Karpas-422 (cell line): ENCODE measurements around the gene SPAG7. TPM values are rescaled to one million over a fixed set of nuclear protein-coding genes. Genes with fewer than 3 reads are reported as not detected.

Experiments used
- DNase-seq: peaks from one replicate; pipeline ENCODE4 v3.0.0-alpha.2; 2015
- H2AFZ ChIP-seq: fragments of 200-600 bp; sonication (generic); 2 replicates; pipeline ENCODE4 v1.6.1; 2014; ENCODE audit warnings: antibody characterized with exemption, low read length, mixed read lengths
- H3K27ac ChIP-seq: fragments of 200-600 bp; sonication (generic); 2 replicates; pipeline ENCODE4 v1.5.1; 2014; ENCODE audit warnings: mild to moderate bottlenecking, low read length, moderate library complexity
- H3K27me3 ChIP-seq: fragments of 200-600 bp; sonication (generic); 2 replicates; pipeline ENCODE4 v1.6.1; 2014; ENCODE audit warnings: low read length, mixed read lengths
- H3K36me3 ChIP-seq: fragments of 200-600 bp; sonication (generic); 2 replicates; pipeline ENCODE4 v1.6.1; 2014; ENCODE audit warnings: low read length, mixed read lengths; ENCODE audit not compliant: insufficient read depth
- H3K4me1 ChIP-seq: fragments of 200-600 bp; sonication (generic); 2 replicates; pipeline ENCODE4 v1.6.1; 2014; ENCODE audit warnings: mild to moderate bottlenecking, low read length, mixed read lengths
- H3K4me2 ChIP-seq: fragments of 200-600 bp; sonication (generic); 2 replicates; pipeline ENCODE4 v1.6.1; 2014; ENCODE audit warnings: low read length, low read depth, mild to moderate bottlenecking; ENCODE audit not compliant: poor library complexity, severe bottlenecking
- H3K4me3 ChIP-seq: fragments of 200-600 bp; sonication (generic); 2 replicates; pipeline ENCODE4 v1.5.1; 2014; ENCODE audit warnings: mild to moderate bottlenecking, antibody characterized with exemption, low read length, mixed read lengths
- H3K79me2 ChIP-seq: fragments of 200-600 bp; sonication (generic); 2 replicates; pipeline ENCODE4 v1.6.1; 2014; ENCODE audit warnings: mild to moderate bottlenecking, low read length, mixed read lengths
- H3K9ac ChIP-seq: fragments of 200-600 bp; sonication (generic); 2 replicates; pipeline ENCODE4 v1.6.0; 2014; ENCODE audit warnings: low read length
- H3K9me2 ChIP-seq: fragments of 200-600 bp; sonication (generic), shearing (Covaris generic); replicated peaks from 2 replicates; pipeline ENCODE4 v1.6.0; 2014; ENCODE audit warnings: mild to moderate bottlenecking, low read length, moderate library complexity; ENCODE audit not compliant: insufficient read depth
- H3K9me3 ChIP-seq: fragments of 300-700, 200-600 bp; sonication (generic); 2 replicates; pipeline ENCODE4 v1.6.1; 2014; ENCODE audit warnings: low read length, mixed read lengths
- H4K20me1 ChIP-seq: fragments of 200-600 bp; sonication (generic); 2 replicates; pipeline ENCODE4 v1.6.1; 2014; ENCODE audit warnings: mild to moderate bottlenecking, antibody characterized with exemption, low read length, low read depth; ENCODE audit not compliant: insufficient read depth
- total RNA-seq: library from RNA; depleted of rRNA; stranded (reverse); fragments of >200 nt; shearing (Covaris generic); gene quantifications from 2 replicates; pipeline ENCODE4 v1.2.3, GENCODE V29; 2014; ENCODE audit warnings: low replicate concordance

Gene SPAG7
- total RNA-seq, 1 experiment from 2014 or later = 24.6 TPM

- H2AFZ ChIP-seq = peak within 1 kb of the TSS; percentile 44; the same call in 1 of the 2 replicates
- peaks cover 47% of the 10 kb centered on the region for H3K4me1 ChIP-seq
- peaks cover 24% of the 10 kb centered on the region for H3K36me3 ChIP-seq
- peak within 1 kb of the TSS; percentile 94 for H3K4me2 ChIP-seq
- peak; percentile 100 for DNase-seq
- H3K27me3 ChIP-seq = no peaks in the 10 kb centered on the region
- no peaks in the 10 kb centered on the region for H3K9me2 ChIP-seq
- peak within 1 kb of the TSS; percentile 96 for H3K4me3 ChIP-seq
- H3K79me2 ChIP-seq = peaks cover 56% of the 10 kb centered on the region
- H4K20me1 ChIP-seq = peaks cover 5% of the 10 kb centered on the region; the same call in 1 of the 2 replicates
- H3K9me3 ChIP-seq = no peaks in the 10 kb centered on the region
- peak within 1 kb of the TSS; percentile 91 for H3K27ac ChIP-seq
- H3K9ac ChIP-seq = peak within 1 kb of the TSS; percentile 95
Measured at GRCh38 chr17:4939796-4940554, 27.6 kb downstream of the SPAG7 start, which contains the start of the genes RNF167 and SLC25A11. Gene RNF167 (plus strand): TSS chr17:4940268. CDS start chr17:4940910, 642 bp downstream. Gene SLC25A11 (minus strand): TSS chr17:4940046. CDS start chr17:4939910, 136 bp downstream.

GRCh38 chr17:4939546-4939795 is 28.1 kb downstream of the SPAG7 start:
- peaks cover 24% of the 10 kb centered on the region for H3K36me3 ChIP-seq
- peak overlapping the region; percentile 44; the same call in 1 of the 2 replicates for H2AFZ ChIP-seq
- peaks cover 56% of the 10 kb centered on the region for H3K79me2 ChIP-seq
- H3K27ac ChIP-seq = peak overlapping the region; percentile 82
- H3K9me3 ChIP-seq = no peaks in the 10 kb centered on the region
- H3K4me1 ChIP-seq = peaks cover 42% of the 10 kb centered on the region
- peak overlapping the region; percentile 96 for H3K4me3 ChIP-seq
- no peak for DNase-seq
- peak overlapping the region; percentile 95 for H3K9ac ChIP-seq
- no peaks in the 10 kb centered on the region for H3K9me2 ChIP-seq
- peak overlapping the region; percentile 92 for H3K4me2 ChIP-seq
- H3K27me3 ChIP-seq = no peaks in the 10 kb centered on the region
- H4K20me1 ChIP-seq = peaks cover 2% of the 10 kb centered on the region; the same call in 1 of the 2 replicates

- Histone ChIP-seq H3K4me3 (peak overlapping the region; percentile 96), H3K27ac (peak overlapping the region; percentile 82), H3K4me1 (peaks cover 36% of the 10 kb centered on the region), H4K20me1 (no peaks in the 10 kb centered on the region; the same call in 1 of the 2 replicates), H2AFZ (peak overlapping the region; percentile 44; the same call in 1 of the 2 replicates), H3K9me3 (no peaks in the 10 kb centered on the region), H3K4me2 (peak overlapping the region; percentile 92), H3K9ac (peak overlapping the region; percentile 95), H3K27me3 (no peaks in the 10 kb centered on the region), H3K9me2 (no peaks in the 10 kb centered on the region), H3K36me3 (peaks cover 24% of the 10 kb centered on the region), H3K79me2 (peaks cover 56% of the 10 kb centered on the region)
- peak; percentile 68 for DNase-seq
Measured at GRCh38 chr17:4938688-4939545, 28.7 kb downstream of the SPAG7 start.

- Histone ChIP-seq H3K4me3 (peak overlapping the region; percentile 96; the same call in 1 of the 2 replicates), H3K36me3 (peaks cover 19% of the 10 kb centered on the region), H3K9me3 (no peaks in the 10 kb centered on the region), H4K20me1 (no peaks in the 10 kb centered on the region; the same call in 1 of the 2 replicates), H2AFZ (no peak overlapping the region), H3K4me2 (peak overlapping the region; percentile 92), H3K27ac (no peak overlapping the region), H3K9ac (peak overlapping the region; percentile 95), H3K4me1 (peaks cover 28% of the 10 kb centered on the region), H3K9me2 (no peaks in the 10 kb centered on the region), H3K79me2 (peaks cover 55% of the 10 kb centered on the region), H3K27me3 (no peaks in the 10 kb centered on the region)
- no peak for DNase-seq
Measured at GRCh38 chr17:4938069-4938491, 29.5 kb downstream of the SPAG7 start.

GRCh38 chr17:4937553-4937952 is 30.1 kb downstream of the SPAG7 start:
- Histone ChIP-seq H3K4me2 (no peak overlapping the region), H4K20me1 (no peaks in the 10 kb centered on the region; the same call in 1 of the 2 replicates), H3K27me3 (no peaks in the 10 kb centered on the region), H3K4me3 (no peak overlapping the region), H3K9me3 (no peaks in the 10 kb centered on the region), H2AFZ (no peak overlapping the region), H3K4me1 (peaks cover 23% of the 10 kb centered on the region), H3K9ac (no peak overlapping the region), H3K27ac (no peak overlapping the region), H3K9me2 (no peaks in the 10 kb centered on the region), H3K79me2 (peaks cover 50% of the 10 kb centered on the region), H3K36me3 (peaks cover 13% of the 10 kb centered on the region)
- DNase-seq = no peak

GRCh38 chr17:4936436-4936835 is 31.2 kb downstream of the SPAG7 start:
- H3K4me1 ChIP-seq = peaks cover 12% of the 10 kb centered on the region
- H3K9ac ChIP-seq = no peak overlapping the region
- H3K9me2 ChIP-seq = no peaks in the 10 kb centered on the region
- DNase-seq = no peak
- no peaks in the 10 kb centered on the region for H3K9me3 ChIP-seq
- H3K27ac ChIP-seq = no peak overlapping the region
- H3K4me3 ChIP-seq = no peak overlapping the region
- H3K4me2 ChIP-seq = no peak overlapping the region
- H3K36me3 ChIP-seq = peaks cover 10% of the 10 kb centered on the region
- no peaks in the 10 kb centered on the region; the same call in 1 of the 2 replicates for H4K20me1 ChIP-seq
- H3K27me3 ChIP-seq = no peaks in the 10 kb centered on the region
- H2AFZ ChIP-seq = no peak overlapping the region
- peaks cover 39% of the 10 kb centered on the region for H3K79me2 ChIP-seq

- no peaks in the 10 kb centered on the region for H3K9me3 ChIP-seq
- H3K9me2 ChIP-seq = no peaks in the 10 kb centered on the region
- H3K36me3 ChIP-seq = peaks cover 10% of the 10 kb centered on the region
- peaks cover 31% of the 10 kb centered on the region for H3K79me2 ChIP-seq
- H2AFZ ChIP-seq = no peak overlapping the region
- no peak overlapping the region for H3K4me3 ChIP-seq
- H3K4me2 ChIP-seq = no peak overlapping the region
- H3K9ac ChIP-seq = no peak overlapping the region
- no peaks in the 10 kb centered on the region for H4K20me1 ChIP-seq
- DNase-seq = no peak
- H3K4me1 ChIP-seq = peaks cover 10% of the 10 kb centered on the region
- no peaks in the 10 kb centered on the region for H3K27me3 ChIP-seq
- no peak overlapping the region for H3K27ac ChIP-seq
Measured at GRCh38 chr17:4935650-4936049, 32.0 kb downstream of the SPAG7 start.
